ENCODE results near the gene ZDHHC4.
"Not testable (repeated sequence)": the region's sequence is repeated elsewhere in the genome, so short reads cannot be mapped to it uniquely, and the experiment has no call there.

Gene ZDHHC4

DNA sequence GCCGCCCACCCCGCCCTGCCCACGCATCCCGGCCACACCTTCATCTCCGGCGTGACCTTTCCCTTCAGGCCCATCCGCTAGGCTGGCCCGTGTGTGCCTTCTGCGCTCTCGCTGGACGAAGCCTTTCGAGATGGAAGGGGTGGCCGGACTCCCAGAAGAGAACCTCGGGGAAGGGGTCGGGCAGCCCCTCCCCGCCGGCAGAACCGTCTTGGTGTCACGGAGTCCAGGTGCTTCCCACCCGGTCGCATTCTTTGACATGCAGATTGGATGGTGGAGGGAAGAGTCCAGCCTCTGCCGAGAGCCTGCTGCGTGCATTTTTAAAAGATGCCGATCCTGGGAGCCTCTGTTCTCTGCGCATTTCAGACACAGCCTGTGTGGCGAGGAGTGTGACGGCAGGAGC is 30.8 kb downstream of the ZDHHC4 start:
- DNase-seq, result no peak

- DNase-seq, result no peak
Observed at GRCh38 chr7:6608794-6609193, 31.5 kb downstream of the ZDHHC4 start.

DNA sequence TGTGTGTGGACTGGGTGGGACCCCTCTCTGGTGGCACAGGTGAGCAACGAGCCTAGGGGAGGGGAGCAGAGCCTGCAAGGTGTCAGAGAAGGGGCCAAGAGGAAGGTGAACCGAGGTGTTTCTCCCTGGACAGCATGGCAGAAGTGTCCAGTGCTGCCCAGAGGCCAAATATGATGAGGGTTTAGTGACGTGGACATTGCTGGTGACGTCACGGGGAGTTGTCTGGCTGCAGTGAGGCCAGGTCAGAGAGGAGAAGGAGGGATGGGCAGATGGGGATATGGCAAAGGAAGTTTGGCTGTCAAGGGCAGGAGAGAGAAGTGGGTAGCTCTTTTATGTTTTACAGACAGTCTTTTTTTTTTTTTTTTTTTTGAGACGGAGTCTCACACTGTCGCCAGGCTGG is 35.6 kb downstream of the ZDHHC4 start:
- DNase-seq, result no peak

GRCh38 chr7:6613706-6614105 is 36.5 kb downstream of the ZDHHC4 start:
- DNase-seq, result no peak

- no peak for DNase-seq
Observed at GRCh38 chr7:6614953-6615722, 37.9 kb downstream of the ZDHHC4 start, which contains the start of gene ZNF853. TSS of gene ZNF853 (plus strand) at chr7:6615610. CDS start at chr7:6616175, 565 bp downstream.

DNA sequence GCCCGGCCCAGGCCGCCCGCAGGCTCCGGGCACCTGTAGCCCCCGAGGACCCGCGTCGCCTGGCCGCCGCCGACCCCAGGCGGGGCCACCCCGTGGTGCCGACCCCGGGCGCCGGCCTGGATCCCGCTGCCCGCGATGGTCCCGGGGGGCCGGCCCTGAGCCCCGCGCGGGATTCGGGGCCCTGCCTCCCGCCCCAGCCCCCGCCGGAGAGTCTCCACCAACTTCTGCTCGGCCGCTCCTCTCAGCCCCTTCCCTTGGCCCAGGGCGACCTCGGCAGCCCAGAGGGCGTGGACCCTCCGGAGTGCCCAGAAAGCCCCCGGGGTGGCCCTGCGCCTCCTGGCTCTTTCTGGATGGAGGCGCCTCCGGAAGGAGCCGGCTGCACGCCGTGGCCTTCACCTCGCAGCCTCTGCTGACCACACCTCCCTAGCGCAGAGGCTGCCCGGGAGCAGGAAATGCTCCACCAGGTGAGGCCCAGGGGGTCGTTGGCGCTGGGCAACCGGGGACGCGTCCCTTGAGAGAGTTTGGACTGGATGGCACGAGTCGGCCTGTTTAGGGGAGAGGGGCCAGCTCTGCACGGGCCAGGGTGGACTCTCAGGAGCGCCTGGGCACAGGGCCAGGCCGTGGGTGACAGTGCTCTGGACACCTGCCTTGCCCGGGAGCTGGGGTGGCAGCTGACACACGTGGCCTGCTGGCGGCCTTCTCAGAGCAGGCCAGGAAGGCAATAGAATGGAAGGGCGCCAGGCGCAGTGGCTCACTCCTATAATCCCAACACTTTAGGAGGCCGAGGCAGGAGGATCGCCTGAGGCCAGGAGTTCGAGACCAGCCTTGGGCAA is 38.7 kb downstream of the ZDHHC4 start:
- no peak for DNase-seq

GRCh38 chr7:6616854-6617643 is 39.8 kb downstream of the ZDHHC4 start:
- no peak for DNase-seq

GRCh38 chr7:6618621-6619020 is 41.4 kb downstream of the ZDHHC4 start:
- no peak for DNase-seq

DNA sequence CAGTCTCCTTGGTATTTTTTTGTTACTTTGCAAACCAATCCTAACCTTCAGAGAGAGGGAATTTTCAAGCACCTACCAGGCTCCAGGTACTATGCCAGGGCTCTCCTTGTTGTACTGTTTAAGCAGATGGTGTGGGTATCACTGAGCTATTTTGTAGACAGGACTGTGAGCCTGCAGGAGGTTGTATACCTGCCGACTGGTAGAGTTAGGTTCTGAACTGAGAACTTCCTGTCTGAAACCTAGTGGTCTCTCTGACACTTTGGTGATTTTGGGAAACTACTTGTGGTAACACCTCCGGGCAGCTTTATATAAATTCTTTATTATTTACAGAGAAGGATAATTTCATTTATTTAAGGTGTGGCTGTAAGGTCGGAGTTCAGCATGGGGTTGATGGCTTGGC is 42.7 kb downstream of the ZDHHC4 start:
- no peak for DNase-seq

- DNase-seq, result no peak
Observed at GRCh38 chr7:6621195-6622133, 44.2 kb downstream of the ZDHHC4 start.

- DNase-seq, result no peak
Observed at GRCh38 chr7:6622134-6622710, 45.0 kb downstream of the ZDHHC4 start.

- DNase-seq, result peak; percentile 64
Observed at GRCh38 chr7:6623589-6624245, 46.5 kb downstream of the ZDHHC4 start.

DNA sequence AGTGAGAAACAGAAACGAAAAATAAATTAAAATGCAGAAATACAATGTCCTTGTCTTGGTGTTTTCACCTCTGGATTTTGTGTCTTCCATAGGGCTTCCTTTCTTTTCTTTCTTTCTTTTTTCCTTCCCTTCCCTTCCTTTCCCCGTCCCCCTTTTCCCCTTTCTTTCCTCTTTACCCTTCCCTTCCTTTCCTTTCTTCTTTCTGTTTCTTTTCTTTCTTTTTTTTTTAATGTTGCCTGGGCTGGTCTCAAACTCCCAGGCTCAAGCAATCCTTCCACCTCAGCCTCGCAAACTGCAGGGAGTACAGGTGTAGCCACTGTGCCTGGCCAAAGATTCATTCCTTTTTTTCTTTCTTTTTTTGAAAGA is 47.0 kb downstream of the ZDHHC4 start:
- DNase-seq, result no peak

- DNase-seq, result no peak
Observed at GRCh38 chr7:6628045-6628444, 50.8 kb downstream of the ZDHHC4 start.

DNA sequence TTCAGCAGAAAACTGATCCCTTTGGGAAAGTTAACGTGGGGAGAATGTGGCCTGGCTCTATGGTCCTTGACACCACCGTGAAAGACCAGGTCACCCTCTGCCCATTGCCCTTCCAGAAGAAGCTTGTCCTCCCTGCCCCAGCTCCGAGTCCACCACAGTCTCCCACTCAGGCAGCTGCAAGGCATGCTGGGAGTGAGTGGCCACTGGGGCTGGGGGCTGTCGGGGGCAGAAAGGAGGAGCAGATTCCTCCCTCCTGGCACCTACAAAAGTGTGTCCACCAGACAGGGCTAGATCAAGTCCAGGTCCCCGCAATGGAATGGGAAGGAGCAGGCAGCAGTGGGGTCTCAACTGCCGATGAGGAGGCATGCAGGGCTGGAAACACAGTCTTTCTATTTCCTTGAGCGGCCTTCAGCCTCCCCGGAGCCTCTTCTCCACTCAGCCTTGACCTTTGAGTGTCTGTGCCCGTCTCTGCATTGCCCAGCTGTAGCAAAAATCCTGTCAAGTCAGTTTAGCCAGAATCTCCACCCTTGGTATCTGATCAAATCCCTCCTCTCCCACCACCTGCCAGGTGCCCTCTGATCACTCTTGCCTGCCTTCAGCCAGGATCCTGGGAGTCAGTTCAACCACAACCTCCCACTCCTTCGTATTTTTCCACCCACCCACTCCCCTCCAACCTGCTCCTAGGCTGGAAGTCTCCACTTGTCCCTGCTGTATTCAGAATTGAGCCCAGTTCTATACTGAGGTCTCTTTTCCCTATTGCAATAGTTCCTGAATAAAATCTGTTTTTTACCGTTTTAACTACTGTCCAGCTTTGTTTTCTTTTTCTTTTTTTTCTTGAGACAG is 53.0 kb downstream of the ZDHHC4 start:
- no peak for DNase-seq

DNA sequence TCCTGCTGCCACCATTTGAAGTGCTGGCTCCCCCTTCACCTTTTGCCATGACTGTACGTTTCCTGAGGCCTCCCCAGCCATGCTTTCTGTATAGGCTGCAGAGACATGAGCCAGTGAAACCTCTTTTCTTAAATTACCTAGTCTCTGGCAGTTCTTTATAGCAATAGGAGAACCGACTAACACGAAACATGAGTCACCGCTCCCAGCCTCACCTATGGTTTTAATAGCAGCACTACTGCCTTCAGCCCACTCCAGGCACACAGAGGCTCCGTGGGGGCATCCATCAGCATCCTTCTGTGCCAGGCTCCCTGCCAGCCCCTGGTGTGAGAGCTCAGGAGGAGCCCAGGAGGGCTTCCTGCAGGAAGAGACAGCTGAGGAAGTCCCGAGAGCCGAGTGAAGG is 54.4 kb downstream of the ZDHHC4 start:
- DNase-seq, result no peak

- DNase-seq, result no peak
Observed at GRCh38 chr7:6634021-6634420, 56.8 kb downstream of the ZDHHC4 start.

GRCh38 chr7:6634971-6635370 is 57.7 kb downstream of the ZDHHC4 start:
- DNase-seq, result not testable (repeated sequence)

- peak; percentile 84 for DNase-seq
Observed at GRCh38 chr7:6636741-6637543, 59.7 kb downstream of the ZDHHC4 start, which contains the start of gene ZNF316. TSS of gene ZNF316 (plus strand) at chr7:6637318. CDS start at chr7:6642410, 5,092 bp downstream.
